T-helper 2 cell (primary cell): ENCODE data around the gene DPCD.
A peak's percentile ranks its signal among the peaks of the same experiment; 100 is the strongest.

ENCODE experiments used
- DNase-seq, 5 experiments: peaks; one replicate each; pipeline versions ENCODE4 v3.0.0 to v3.0.0-alpha.2; 2012 to 2022
- total RNA-seq, 2 donors: gene quantifications; one replicate each; lab custom pipeline; 2026; lab: John Stamatoyannopoulos, UW

The DPCD gene
- total RNA-seq: 0 to 0.47 reads per million in 2 donors

GRCh38 chr10:101587725-101588653 is at the start of gene DPCD, which contains the start of gene POLL:
DPCD (plus strand) TSS chr10:101588321; CDS start chr10:101588337, 16 bp downstream.
POLL (minus strand) TSS chr10:101588257; CDS start chr10:101587360, 897 bp downstream.
- peak; percentile 56 to 91 (median 79) for DNase-seq

- no peak for DNase-seq
Measured at GRCh38 chr10:101538446-101538845, 49.7 kb upstream of the DPCD start.

GRCh38 chr10:101545898-101546297 is 42.2 kb upstream of the DPCD start:
- no peak for DNase-seq

GRCh38 chr10:101550965-101551364 is 37.2 kb upstream of the DPCD start:
- DNase-seq: peak in 1 of 5 experiments; percentile 37

GRCh38 chr10:101552442-101552841 is 35.7 kb upstream of the DPCD start:
- DNase-seq: no peak

GRCh38 chr10:101557541-101557940 is 30.6 kb upstream of the DPCD start:
- DNase-seq: no peak

- DNase-seq: peak in 1 of 5 experiments; percentile 61
Measured at GRCh38 chr10:101558204-101558603, 29.9 kb upstream of the DPCD start.

GRCh38 chr10:101558671-101559595 is 29.2 kb upstream of the DPCD start:
- no peak for DNase-seq

GRCh38 chr10:101559596-101560297 is 28.4 kb upstream of the DPCD start:
- no peak for DNase-seq

- DNase-seq: no peak
Measured at GRCh38 chr10:101560298-101561067, 27.6 kb upstream of the DPCD start.

- DNase-seq: no peak
Measured at GRCh38 chr10:101561068-101561915, 26.8 kb upstream of the DPCD start.

GRCh38 chr10:101562231-101562630 is 25.9 kb upstream of the DPCD start:
- DNase-seq: no peak

GRCh38 chr10:101563007-101563406 is 25.1 kb upstream of the DPCD start:
- no peak for DNase-seq

- no peak for DNase-seq
Measured at GRCh38 chr10:101563497-101564040, 24.6 kb upstream of the DPCD start.

GRCh38 chr10:101564490-101564991 is 23.6 kb upstream of the DPCD start:
- no peak for DNase-seq

- DNase-seq: no peak
Measured at GRCh38 chr10:101565370-101565900, 22.7 kb upstream of the DPCD start.

GRCh38 chr10:101565936-101566332 is 22.2 kb upstream of the DPCD start:
- no peak for DNase-seq

- no peak for DNase-seq
Measured at GRCh38 chr10:101566333-101567164, 21.6 kb upstream of the DPCD start.
